ENCODE measurements around the gene FSIP2. TPM values are rescaled to one million over a fixed set of nuclear protein-coding genes. Genes with fewer than 3 reads are reported as not detected.

FSIP2 gene
- total and polyA plus RNA-seq, 2 donors (not counting 1 experiment from before 2014, with no cell fraction given): 0.01 to 0.54 TPM

GRCh38 chr2:185813707-185814106, 75.1 kb downstream of the FSIP2 start:
- Histone ChIP-seq H3K4me1 (ENCODE audit: control insufficient read depth in 2 of 2, insufficient read depth in 2 of 2, low read length in 2 of 2) (no peaks in the 10 kb centered on the region), H4K20me1 (ENCODE audit: control insufficient read depth, insufficient read depth, low read length, poor library complexity, severe bottlenecking) (no peaks in the 10 kb centered on the region), H3K79me2 (ENCODE audit: control insufficient read depth, insufficient read depth, low read length) (no peaks in the 10 kb centered on the region), H3K4me2 (replicated peaks; ENCODE audit: low read depth, low read length, poor library complexity, severe bottlenecking) (no peak overlapping the region), H3K36me3 (replicated peaks in 1 of 2; ENCODE audit: control extremely low read depth in 1 of 2, control insufficient read depth in 1 of 2, extremely low read depth in 1 of 2, insufficient read depth in 2 of 2, low read length in 1 of 2) (no peaks in the 10 kb centered on the region), H3K27ac (ENCODE audit: low read length in 2 of 2) (no peak overlapping the region), H3K9ac (ENCODE audit: low read length) (no peak overlapping the region), H3K4me3 (ENCODE audit: control extremely low read depth in 1 of 5, extremely low read depth in 1 of 5, insufficient read depth in 1 of 5, low read depth in 2 of 5, low read length in 4 of 5) (no peak overlapping the region), H3K9me3 (ENCODE audit: control extremely low read depth in 1 of 3, control insufficient read depth in 2 of 3, insufficient read depth in 1 of 3, low read length in 2 of 3) (peaks cover 0 to 9% (median 2%) of the 10 kb centered on the region in 3 donors), H2AFZ (ENCODE audit: insufficient read depth, low read depth, low read length, poor library complexity, severe bottlenecking) (no peak overlapping the region), H3K27me3 (replicated peaks in 1 of 4; ENCODE audit: control extremely low read depth in 1 of 4, control insufficient read depth in 3 of 4, insufficient read depth in 4 of 4, low read length in 3 of 4) (no peaks in the 10 kb centered on the region)
- ATAC-seq (ENCODE audit: low read depth) (no peak), DNase-seq (no peak)
- WGBS (ENCODE audit: insufficient coverage): 83% methylated on average over 1 of the region's 2 CpGs
- ChIA-PET CTCF (no interaction called here), POLR2A (no interaction called here)
- Mint-ChIP-seq H3K4me3 (no peak overlapping the region), H3K27me3 (no peaks in the 10 kb centered on the region), H3K27ac (no peak overlapping the region), H3K9me3 (ENCODE audit: insufficient read depth) (no peaks in the 10 kb centered on the region), H3K4me1 (no peaks in the 10 kb centered on the region)
- TF ChIP-seq EZH2 (IDR thresholded peaks at IDR 0.05; ENCODE audit: borderline replicate concordance, insufficient read depth, low read depth, low read length, poor library complexity, severe bottlenecking): no peak
- no peak for TF ChIP-seq CTCF (IDR thresholded peaks at IDR 0.05)
- intact Hi-C loops (cut with micrococcal nuclease): no loop called here

GRCh38 chr2:185817991-185818390, 79.4 kb downstream of the FSIP2 start:
- DNase-seq (no peak), ATAC-seq (ENCODE audit: low read depth) (no peak)
- peaks cover 0 to 9% (median 4%) of the 10 kb centered on the region in 3 donors for H3K9me3 ChIP-seq (ENCODE audit: control extremely low read depth in 1 of 3, control insufficient read depth in 2 of 3, insufficient read depth in 1 of 3, low read length in 2 of 3)
- POLR2A ChIA-PET: no interaction called here
- TF ChIP-seq EZH2 (IDR thresholded peaks at IDR 0.05; ENCODE audit: borderline replicate concordance, insufficient read depth, low read depth, low read length, poor library complexity, severe bottlenecking) (no peak), CTCF (IDR thresholded peaks at IDR 0.05) (no peak)
- no peaks in the 10 kb centered on the region for H3K4me1 ChIP-seq (ENCODE audit: control insufficient read depth in 2 of 2, insufficient read depth in 2 of 2, low read length in 2 of 2)
- no peak overlapping the region for H2AFZ ChIP-seq (ENCODE audit: insufficient read depth, low read depth, low read length, poor library complexity, severe bottlenecking)
- H3K4me2 ChIP-seq (replicated peaks; ENCODE audit: low read depth, low read length, poor library complexity, severe bottlenecking): no peak overlapping the region
- Mint-ChIP-seq H3K9me3 (ENCODE audit: insufficient read depth) (no peaks in the 10 kb centered on the region), H3K27ac (no peak overlapping the region), H3K4me1 (no peaks in the 10 kb centered on the region), H3K4me3 (no peak overlapping the region), H3K27me3 (no peaks in the 10 kb centered on the region)
- no peak overlapping the region for H3K9ac ChIP-seq (ENCODE audit: low read length)
- H3K27ac ChIP-seq (ENCODE audit: low read length in 2 of 2): no peak overlapping the region
- intact Hi-C loops (cut with micrococcal nuclease): no loop called here
- H3K36me3 ChIP-seq (replicated peaks in 1 of 2; ENCODE audit: control extremely low read depth in 1 of 2, control insufficient read depth in 1 of 2, extremely low read depth in 1 of 2, insufficient read depth in 2 of 2, low read length in 1 of 2): no peaks in the 10 kb centered on the region
- CTCF ChIA-PET: no interaction called here
- H3K4me3 ChIP-seq (ENCODE audit: control extremely low read depth in 1 of 5, extremely low read depth in 1 of 5, insufficient read depth in 1 of 5, low read depth in 2 of 5, low read length in 4 of 5): no peak overlapping the region
- H4K20me1 ChIP-seq (ENCODE audit: control insufficient read depth, insufficient read depth, low read length, poor library complexity, severe bottlenecking): no peaks in the 10 kb centered on the region
- no peaks in the 10 kb centered on the region for H3K79me2 ChIP-seq (ENCODE audit: control insufficient read depth, insufficient read depth, low read length)
- H3K27me3 ChIP-seq (replicated peaks in 1 of 4; ENCODE audit: control extremely low read depth in 1 of 4, control insufficient read depth in 3 of 4, insufficient read depth in 4 of 4, low read length in 3 of 4): no peaks in the 10 kb centered on the region

Data from B cell (primary cell).